MM.1S (cell line): Measurements from ENCODE around the gene FOXK1.

Experiments
- EZH2 ChIP-seq: fragments of 300-600 bp; sonication (generic); optimal IDR thresholded peaks from 2 replicates; pipeline ENCODE3; 2017; ENCODE audit warnings: low read depth, mild to moderate bottlenecking, antibody characterized with exemption, low read length, mixed read lengths
- TF ChIP-seq, protein P1 (sequence below): fragments of 300-600 bp; sonication (generic); IDR thresholded peaks from 2 replicates; pipeline ENCODE4 v1.5.1; 2016; ENCODE audit warnings: antibody characterized with exemption, low read length, mixed read lengths

DNA sequence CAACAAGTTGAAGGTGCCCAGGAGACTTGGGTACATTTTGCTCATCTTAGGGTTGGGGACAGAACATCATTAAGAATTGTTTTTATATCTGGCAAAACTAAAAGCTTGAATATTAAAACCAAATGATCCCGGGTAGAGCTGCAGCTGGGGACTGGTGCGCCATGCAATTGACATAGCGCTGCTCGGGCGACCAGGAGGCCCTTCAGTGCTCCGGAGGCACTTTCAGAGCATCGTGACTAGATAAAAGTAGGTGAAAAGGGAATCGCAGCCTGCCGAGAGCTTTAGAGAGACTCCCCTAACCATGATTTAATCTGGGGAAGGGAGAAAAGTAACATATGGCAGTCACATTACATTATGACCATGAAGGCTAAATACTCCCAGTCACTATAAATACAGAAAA is 21.4 kb downstream of the FOXK1 start:
- TF ChIP-seq, protein P1, sequence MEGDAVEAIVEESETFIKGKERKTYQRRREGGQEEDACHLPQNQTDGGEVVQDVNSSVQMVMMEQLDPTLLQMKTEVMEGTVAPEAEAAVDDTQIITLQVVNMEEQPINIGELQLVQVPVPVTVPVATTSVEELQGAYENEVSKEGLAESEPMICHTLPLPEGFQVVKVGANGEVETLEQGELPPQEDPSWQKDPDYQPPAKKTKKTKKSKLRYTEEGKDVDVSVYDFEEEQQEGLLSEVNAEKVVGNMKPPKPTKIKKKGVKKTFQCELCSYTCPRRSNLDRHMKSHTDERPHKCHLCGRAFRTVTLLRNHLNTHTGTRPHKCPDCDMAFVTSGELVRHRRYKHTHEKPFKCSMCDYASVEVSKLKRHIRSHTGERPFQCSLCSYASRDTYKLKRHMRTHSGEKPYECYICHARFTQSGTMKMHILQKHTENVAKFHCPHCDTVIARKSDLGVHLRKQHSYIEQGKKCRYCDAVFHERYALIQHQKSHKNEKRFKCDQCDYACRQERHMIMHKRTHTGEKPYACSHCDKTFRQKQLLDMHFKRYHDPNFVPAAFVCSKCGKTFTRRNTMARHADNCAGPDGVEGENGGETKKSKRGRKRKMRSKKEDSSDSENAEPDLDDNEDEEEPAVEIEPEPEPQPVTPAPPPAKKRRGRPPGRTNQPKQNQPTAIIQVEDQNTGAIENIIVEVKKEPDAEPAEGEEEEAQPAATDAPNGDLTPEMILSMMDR: no peak
- TF ChIP-seq EZH2: no peak
